Cardiac muscle cell (in vitro differentiated cells and primary cell): ENCODE data around the gene ATP8A2. TPM values are rescaled to one million over a fixed set of nuclear protein-coding genes. Genes with fewer than 3 reads are reported as not detected.

Experiments
- DNase-seq, 2 donors: peaks; one replicate each; pipeline versions ENCODE4 v3.0.0 to v3.0.0-alpha.2; 2010 to 2017; ENCODE audit warnings: low read depth in 1 of 2, low spot score in 1 of 2
- H3K27ac ChIP-seq: fragments of 200-600 bp; sonication (generic); 2 replicates; pipeline ENCODE4 v1.5.1; 2016
- H3K27me3 ChIP-seq: fragments of 200-600 bp; sonication (generic); 2 replicates; pipeline ENCODE4 v1.6.0; 2016; ENCODE audit warnings: control low read depth
- H3K36me3 ChIP-seq: fragments of 200-600 bp; sonication (generic); 2 replicates; pipeline ENCODE4 v1.5.1; 2016; ENCODE audit warnings: control low read depth
- H3K4me1 ChIP-seq: fragments of 200-600 bp; sonication (generic); 2 replicates; pipeline ENCODE4 v1.8.1; 2017; ENCODE audit warnings: low read depth, mild to moderate bottlenecking, mixed run types
- H3K4me3 ChIP-seq: fragments of 200-600 bp; sonication (generic); 2 replicates; pipeline ENCODE4 v1.5.1; 2016; ENCODE audit warnings: mild to moderate bottlenecking
- H3K9me3 ChIP-seq: fragments of 200-600 bp; sonication (generic); 2 replicates; pipeline ENCODE4 v1.5.1; 2017; ENCODE audit warnings: low read depth, mild to moderate bottlenecking, control low read depth
- CTCF ChIP-seq: IDR thresholded peaks from 2 replicates; pipeline ENCODE4 v1.5.1; 2012; ENCODE audit warnings: low read depth, mild to moderate bottlenecking, low read length
- polyA plus RNA-seq: library from polyadenylated mRNA; unstranded; fragments of >200 nt; fragmentation: Nextera tagmentation; extraction: Ambion mirVana; gene quantifications from 2 replicates; pipeline ENCODE4 v1.2.1, GENCODE V29; 2016
- total RNA-seq: library from RNA; depleted of rRNA; stranded (reverse); fragments of >200 nt; gene quantifications from 2 replicates; pipeline ENCODE4 v1.2.3, GENCODE V29; 2016

Gene ATP8A2
- total and polyA plus RNA-seq, 2 experiments from 2014 or later = 0.86 to 0.89 TPM

GRCh38 chr13:25345576-25345975 is 26.2 kb upstream of the ATP8A2 start:
- no peak for DNase-seq
- H3K4me3 ChIP-seq = no peak overlapping the region
- peaks cover 2% of the 10 kb centered on the region for H3K36me3 ChIP-seq
- TF ChIP-seq CTCF = no peak
- no peaks in the 10 kb centered on the region for H3K27me3 ChIP-seq
- peak overlapping the region; percentile 68 for H3K27ac ChIP-seq
- peaks cover 5% of the 10 kb centered on the region for H3K4me1 ChIP-seq
- H3K9me3 ChIP-seq = no peaks in the 10 kb centered on the region

GRCh38 chr13:25347151-25347550 is 24.6 kb upstream of the ATP8A2 start:
- Histone ChIP-seq H3K4me1 (peaks cover 5% of the 10 kb centered on the region), H3K9me3 (no peaks in the 10 kb centered on the region), H3K4me3 (no peak overlapping the region), H3K27me3 (no peaks in the 10 kb centered on the region), H3K27ac (peak overlapping the region; percentile 17), H3K36me3 (no peaks in the 10 kb centered on the region)
- TF ChIP-seq CTCF = no peak
- peak in 1 of 2 donors; percentile 51 for DNase-seq

GRCh38 chr13:25351404-25351803 is 20.4 kb upstream of the ATP8A2 start:
- H3K27me3 ChIP-seq = no peaks in the 10 kb centered on the region
- H3K4me1 ChIP-seq = peaks cover 5% of the 10 kb centered on the region
- no peaks in the 10 kb centered on the region for H3K36me3 ChIP-seq
- no peak overlapping the region for H3K27ac ChIP-seq
- no peak overlapping the region for H3K4me3 ChIP-seq
- no peak for DNase-seq
- no peak for TF ChIP-seq CTCF
- H3K9me3 ChIP-seq = no peaks in the 10 kb centered on the region

- peak in 1 of 2 donors; percentile 42 for DNase-seq
- TF ChIP-seq CTCF = no peak
Observed at GRCh38 chr13:25352230-25352629, 19.5 kb upstream of the ATP8A2 start.

GRCh38 chr13:25352806-25353205 is 19.0 kb upstream of the ATP8A2 start:
- Histone ChIP-seq H3K9me3 (no peaks in the 10 kb centered on the region), H3K4me3 (no peak overlapping the region), H3K4me1 (no peaks in the 10 kb centered on the region), H3K27me3 (no peaks in the 10 kb centered on the region), H3K27ac (no peak overlapping the region), H3K36me3 (no peaks in the 10 kb centered on the region)
- no peak for DNase-seq
- TF ChIP-seq CTCF = no peak

More at GRCh38 chr13:25352230-25352629, 19.5 kb upstream of the ATP8A2 start:
- Histone ChIP-seq H3K27me3 (no peaks in the 10 kb centered on the region), H3K9me3 (no peaks in the 10 kb centered on the region), H3K27ac (no peak overlapping the region), H3K4me3 (no peak overlapping the region), H3K36me3 (no peaks in the 10 kb centered on the region), H3K4me1 (peaks cover 5% of the 10 kb centered on the region)

- no peak for DNase-seq
- no peaks in the 10 kb centered on the region for H3K4me1 ChIP-seq
- no peak for TF ChIP-seq CTCF
Observed at GRCh38 chr13:25353344-25353743, 18.4 kb upstream of the ATP8A2 start.

More at GRCh38 chr13:25353344-25353743, 18.4 kb upstream of the ATP8A2 start:
- Histone ChIP-seq H3K9me3 (no peaks in the 10 kb centered on the region), H3K4me3 (no peak overlapping the region), H3K36me3 (no peaks in the 10 kb centered on the region), H3K27me3 (no peaks in the 10 kb centered on the region), H3K27ac (no peak overlapping the region)
